GM19438 (cell line): ENCODE results near the gene USP31.

Source experiments
- ATAC-seq: cut with Tn5 transposase; IDR thresholded peaks from one replicate; pipeline ENCODE4 v1.9.1; 2021; ENCODE audit warnings: low read depth; ENCODE audit not compliant: unreplicated experiment

Gene USP31

DNA sequence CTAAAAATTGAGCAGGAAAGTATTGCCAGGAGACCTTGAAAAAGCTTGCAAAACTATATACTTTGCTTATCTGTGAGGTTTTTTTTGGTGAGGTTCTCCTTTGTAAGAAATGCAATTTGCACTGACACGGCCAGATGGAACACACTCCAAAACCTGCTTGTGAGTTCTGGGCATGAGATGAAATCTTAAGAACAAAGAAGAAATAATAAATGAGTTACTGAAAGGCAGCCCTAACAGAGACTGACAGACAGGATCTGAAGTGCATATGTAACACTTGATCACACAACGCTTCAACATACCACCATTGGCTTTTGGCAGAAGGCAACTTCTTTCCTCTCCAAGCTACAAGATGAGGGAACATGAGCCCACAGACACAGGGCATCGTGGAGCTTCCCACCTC, 82.6 kb downstream of the USP31 start:
- ATAC-seq: no peak

DNA sequence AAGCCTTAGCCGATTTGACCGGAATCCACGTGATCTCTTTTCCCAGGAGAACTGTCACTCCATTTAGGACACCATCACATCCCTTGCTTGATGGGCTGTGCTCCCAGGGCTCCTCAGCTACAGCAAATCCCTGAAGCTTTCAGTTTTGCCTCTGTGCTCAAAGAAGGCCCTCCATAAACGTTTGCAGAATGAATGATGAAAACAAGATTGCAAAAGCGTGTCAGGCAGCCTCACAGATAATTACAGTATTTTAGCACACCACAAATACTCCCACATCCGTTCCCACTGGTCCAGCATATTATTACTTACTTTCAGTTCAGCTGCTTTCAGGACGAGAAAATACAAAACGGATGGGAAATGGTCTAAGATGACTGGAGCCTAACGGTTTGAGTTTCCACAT, 84.6 kb downstream of the USP31 start:
- ATAC-seq: no peak

- ATAC-seq: no peak
Observed at GRCh38 chr16:23062524-23062923, 86.7 kb downstream of the USP31 start.

DNA sequence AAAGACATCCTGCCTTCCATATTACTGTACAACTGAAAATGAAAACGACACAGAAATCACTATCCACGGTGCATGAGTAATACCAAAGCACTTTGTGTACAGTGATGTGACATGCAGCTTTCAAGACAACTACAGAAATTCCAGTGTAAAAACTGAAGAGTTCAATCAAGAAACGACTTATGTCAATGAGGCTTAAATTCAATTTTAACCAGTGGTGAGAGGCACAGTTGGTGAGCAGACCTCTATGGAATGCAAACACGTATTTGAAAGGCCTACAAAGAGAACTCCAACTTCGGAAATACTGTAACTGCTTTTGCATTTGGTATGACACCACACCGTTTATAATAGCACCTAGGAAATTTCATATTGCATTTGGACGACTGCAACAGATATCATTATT, 87.6 kb downstream of the USP31 start:
- no peak for ATAC-seq

GRCh38 chr16:23060458-23061320, 88.6 kb downstream of the USP31 start:
- no peak for ATAC-seq

- no peak for ATAC-seq
Observed at GRCh38 chr16:23059433-23059832, 89.8 kb downstream of the USP31 start.

DNA sequence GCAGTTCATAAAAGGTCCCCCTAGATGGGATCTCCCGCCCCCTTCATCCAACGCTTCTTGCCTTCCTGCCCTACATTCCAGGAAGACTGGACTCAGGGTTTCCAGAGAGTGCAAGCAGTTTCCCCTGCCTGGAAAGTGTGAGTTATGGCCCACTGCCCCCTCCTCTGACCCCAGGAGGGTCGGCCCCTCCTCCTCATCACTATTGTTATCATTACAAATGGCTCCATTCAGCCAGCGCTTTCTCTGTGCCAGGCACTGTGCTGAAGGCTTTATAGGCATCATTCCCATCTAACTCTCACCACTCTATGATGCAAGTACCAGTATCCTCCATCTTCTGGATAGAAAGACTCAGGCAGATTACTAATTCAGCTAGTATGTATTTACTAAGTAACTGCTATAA, 90.7 kb downstream of the USP31 start:
- ATAC-seq: no peak

DNA sequence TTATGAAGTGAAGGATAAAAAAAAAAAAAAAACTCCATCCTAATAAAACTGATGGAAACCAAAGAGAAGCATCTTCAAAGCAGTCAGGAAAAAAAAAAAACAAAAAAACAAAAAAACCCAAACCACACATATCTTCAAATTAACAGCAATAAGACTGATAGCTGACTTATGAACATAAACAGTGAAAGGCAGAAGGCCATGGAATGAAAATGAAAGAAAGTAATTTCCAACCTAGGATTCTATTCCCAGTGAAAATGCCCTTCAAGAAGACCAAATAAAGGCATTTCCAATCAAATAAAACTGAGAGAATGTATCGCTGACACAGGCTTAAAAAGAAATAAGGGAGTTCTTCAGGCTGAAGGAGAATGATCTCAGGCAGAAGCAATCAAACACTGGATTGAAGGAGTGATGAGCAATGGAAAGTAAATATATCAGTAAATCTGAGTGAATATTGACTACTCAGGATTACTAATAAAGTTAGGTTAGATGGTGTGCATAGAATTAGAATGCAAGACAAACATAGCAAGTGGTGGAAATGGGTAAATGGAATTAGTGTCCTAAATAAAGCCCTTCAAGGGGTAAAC, 92.1 kb downstream of the USP31 start:
- no peak for ATAC-seq

DNA sequence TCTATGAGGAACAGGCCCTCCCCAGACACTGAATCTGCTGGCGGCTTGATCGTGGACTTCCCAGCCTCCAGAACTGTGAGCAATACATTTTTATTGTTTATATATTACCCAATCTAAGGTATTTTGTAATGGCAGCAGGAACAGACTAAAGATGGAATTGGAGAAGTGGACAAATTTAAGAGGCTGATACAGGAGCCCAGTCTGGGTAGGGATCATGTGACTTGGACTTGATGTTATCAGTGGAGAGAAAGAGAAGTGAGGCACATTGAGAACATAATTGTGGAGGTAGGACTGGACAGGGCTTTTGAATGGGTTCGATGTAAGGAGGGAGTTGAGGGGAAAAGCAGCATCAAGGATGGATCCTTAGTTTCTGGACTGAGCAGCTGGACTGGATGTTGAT, 93.8 kb downstream of the USP31 start:
- ATAC-seq: no peak

DNA sequence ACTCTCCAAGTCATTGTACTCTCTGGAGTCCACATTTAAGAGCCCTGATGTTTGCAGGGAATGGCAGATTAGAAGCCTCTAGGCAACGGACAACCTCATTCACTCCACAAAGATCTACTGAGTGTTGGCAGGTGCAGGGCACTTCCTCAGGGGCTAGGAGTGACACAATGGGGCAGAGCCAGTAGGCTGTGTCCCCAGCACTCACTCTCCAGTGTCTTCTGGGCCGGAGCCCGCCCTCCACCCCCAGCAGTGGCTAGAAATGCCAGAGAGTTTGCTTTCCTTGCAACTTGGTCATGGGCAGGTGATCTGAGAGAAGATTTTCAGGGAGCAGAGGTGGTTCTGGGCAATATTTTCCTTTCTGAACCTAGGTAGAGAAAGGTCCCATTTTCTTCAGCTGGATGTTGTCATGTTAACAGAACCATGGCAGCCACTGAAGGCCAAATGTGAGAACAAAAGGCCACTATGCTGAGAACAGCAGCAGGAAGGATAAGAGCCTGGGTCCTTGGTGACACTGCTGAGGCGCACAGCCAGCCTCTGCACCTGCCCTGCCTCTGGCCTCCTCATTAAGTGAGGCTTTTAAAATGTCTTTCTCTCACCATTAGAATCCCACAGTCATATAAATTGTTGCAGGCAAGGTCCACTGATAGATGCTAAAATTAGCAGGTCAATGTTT, 96.2 kb downstream of the USP31 start:
- no peak for ATAC-seq

DNA sequence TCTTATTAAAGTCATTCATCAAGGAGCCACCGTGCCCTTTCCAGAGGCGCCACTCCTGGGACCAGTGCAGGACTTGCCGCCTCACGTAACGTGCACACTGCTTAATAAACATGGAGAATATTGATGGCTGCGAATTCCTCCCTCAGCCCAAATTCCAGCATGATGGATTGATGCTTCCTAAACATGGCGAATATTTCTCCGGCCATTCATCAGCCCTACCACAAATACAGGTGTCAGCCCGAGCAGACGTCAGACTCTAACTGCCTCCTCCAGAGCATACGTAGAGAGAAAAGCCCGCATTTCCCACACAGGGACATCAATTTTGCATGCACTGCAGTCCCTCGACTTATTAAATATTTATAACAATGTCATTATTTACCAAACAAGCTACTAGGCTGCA, 97.0 kb downstream of the USP31 start:
- no peak for ATAC-seq

DNA sequence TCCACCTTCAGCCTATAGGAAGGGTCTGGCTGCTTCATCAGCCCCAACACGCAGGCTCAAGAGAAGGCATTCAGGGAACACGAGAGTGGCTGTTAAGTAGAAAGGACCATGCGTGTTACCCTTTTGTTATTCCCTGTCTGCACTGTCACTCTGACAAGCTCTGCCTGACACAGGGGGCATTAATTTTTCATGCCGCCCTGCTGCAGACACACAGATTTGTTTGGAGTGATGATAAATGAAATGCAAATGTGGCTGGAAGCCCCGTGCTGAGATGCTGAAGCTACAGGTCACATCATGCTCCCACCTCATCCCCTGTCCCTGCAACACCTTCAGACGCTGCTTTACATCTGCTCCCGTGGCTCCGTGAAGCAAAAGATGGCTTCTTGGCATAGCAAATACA, 97.7 kb downstream of the USP31 start:
- no peak for ATAC-seq

DNA sequence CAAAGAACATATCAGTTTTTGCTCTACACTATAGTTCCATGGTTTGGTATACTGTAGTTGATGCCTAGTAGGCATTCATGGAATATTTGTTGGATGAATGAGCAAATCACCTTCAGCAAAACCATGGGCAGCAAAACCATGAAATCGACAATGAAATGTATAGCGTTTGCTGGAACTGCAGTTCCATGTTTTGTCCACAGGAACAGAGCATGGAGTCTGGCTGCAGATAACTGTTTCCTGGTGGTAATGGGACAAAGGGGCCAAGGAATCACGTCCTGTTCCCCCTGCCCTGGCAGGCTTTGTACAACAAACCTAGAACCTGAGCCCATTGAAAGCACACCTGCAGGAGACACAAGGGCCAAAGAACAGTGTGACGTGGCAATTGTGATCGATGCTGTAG, 101.1 kb downstream of the USP31 start:
- no peak for ATAC-seq

GRCh38 chr16:23045025-23045424, 104.2 kb downstream of the USP31 start:
- ATAC-seq: no peak

- no peak for ATAC-seq
Observed at GRCh38 chr16:23040246-23040645, 109.0 kb downstream of the USP31 start.

GRCh38 chr16:23039118-23039517, 110.1 kb downstream of the USP31 start:
- no peak for ATAC-seq

GRCh38 chr16:23035240-23035639, 114.0 kb downstream of the USP31 start:
- no peak for ATAC-seq

GRCh38 chr16:23031508-23032098, 117.6 kb downstream of the USP31 start:
- no peak for ATAC-seq

DNA sequence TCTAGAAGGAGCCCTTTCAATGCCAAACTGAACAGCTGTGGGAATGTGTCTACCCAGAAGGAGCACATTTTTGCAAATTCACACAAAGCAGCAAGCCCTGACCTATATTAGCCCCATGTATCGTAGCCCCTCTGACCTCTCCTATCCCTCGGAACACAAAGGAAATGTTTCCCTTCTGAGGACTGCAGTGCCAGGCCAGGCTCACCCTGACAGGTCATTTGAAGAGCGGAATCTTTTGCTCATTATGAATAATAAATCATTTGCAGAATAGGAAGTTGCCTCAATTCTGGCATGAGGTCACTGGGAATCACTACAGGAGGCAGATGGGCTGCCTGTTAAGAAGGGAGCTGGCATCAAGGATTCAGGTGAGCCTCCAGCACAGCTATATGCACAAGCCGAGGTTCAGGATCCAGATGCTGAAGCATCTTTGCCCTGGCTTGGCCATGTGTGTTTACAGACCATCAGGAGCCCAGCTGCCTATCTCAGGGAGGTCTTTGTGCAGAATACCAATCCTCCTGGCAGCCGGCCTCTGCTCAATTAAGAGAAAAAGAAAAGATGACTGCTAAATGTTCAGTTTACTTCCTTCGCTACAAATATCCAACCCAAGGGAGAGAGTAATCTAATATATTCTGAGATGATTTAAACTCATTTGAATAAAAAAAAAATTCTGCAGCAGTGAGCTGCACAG, 119.4 kb downstream of the USP31 start:
- no peak for ATAC-seq

DNA sequence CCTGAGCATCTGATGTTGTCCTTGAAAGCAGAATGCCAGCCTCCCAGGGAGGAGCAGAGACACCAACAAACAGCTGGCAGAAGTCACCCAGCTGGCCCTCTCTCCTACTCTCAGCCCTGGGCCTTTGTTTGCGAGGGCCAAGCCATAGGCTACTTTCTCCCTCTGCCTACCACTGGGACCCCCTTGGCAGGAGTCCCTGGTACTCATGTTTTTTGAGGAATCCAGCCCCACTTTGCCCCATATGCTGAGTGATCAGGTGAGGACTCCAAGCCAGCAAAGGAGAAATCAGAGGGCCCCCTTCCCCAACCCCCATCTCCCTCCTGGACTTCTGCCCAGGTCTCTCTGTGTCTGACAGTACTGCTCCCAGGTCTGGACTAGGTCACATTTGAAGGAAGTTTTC, 121.9 kb downstream of the USP31 start:
- ATAC-seq: no peak
